Stimulated activated CD4-positive, alpha-beta T cell treated with anti-CD3 and anti-CD28 coated beads, TNF-alpha, amount 100 ng/mL, for 48 hours (primary cell): ENCODE data around the gene PRDM16.
"Not testable (repeated sequence)": the region's sequence is repeated elsewhere in the genome, so short reads cannot be mapped to it uniquely, and the experiment has no call there.

Source experiments
- DNase-seq, 3 donors: peaks; one replicate each; pipeline ENCODE4 v3.0.0-alpha.2; 2020; ENCODE audit warnings: low read depth in 3 of 3

The PRDM16 gene

DNA sequence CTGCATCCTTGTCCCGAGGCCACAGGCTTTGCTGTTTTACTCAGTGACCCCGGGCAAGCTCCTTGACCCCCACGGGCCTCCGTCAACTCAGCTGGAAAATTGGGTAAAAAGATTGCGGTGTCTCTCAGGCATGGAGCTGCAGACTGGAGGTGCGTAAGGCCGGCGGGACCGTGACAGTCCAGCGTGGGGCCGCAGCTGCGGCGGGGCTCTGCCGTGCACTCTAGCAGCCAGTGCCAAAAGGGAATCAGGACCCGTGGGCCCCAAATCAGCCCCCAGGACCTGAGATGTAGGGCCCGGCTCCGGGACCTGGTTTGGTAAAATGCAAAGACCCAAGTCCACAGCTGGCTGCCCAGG lies 158.3 kb downstream of the PRDM16 start:
- no peak for DNase-seq

GRCh38 chr1:3227893-3228292 lies 158.9 kb downstream of the PRDM16 start:
- DNase-seq = no peak

DNA sequence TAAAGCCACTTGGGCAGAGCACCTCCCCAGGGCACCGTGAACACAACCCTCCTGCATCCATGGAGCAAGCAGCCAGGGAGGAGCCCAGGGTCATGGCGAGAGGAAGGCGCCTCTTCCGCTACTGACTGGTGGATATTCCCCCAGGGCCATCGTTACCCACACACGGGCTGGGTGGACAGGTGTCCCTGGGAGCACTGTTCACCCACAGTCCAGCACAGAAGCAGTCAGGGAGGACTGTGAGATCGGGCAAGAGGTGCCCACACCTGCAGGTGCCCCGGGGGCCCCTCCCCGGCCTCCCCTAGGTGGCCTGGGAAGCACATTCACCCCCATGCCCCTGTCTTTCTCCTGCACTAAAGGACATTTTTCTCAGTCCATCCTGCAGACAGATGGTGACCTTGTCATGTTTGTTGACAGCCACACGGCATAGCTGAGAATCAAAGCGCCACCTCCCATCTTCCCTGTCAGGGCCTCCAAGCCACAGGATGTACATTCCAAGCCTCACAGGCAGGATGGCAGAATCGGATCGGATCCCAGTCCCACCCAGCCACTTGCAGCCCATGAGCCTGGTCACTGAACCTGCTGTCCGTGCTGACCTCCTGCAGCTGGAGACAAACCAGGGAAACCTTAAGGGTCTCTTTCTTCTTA lies 160.2 kb downstream of the PRDM16 start:
- DNase-seq = no peak

DNA sequence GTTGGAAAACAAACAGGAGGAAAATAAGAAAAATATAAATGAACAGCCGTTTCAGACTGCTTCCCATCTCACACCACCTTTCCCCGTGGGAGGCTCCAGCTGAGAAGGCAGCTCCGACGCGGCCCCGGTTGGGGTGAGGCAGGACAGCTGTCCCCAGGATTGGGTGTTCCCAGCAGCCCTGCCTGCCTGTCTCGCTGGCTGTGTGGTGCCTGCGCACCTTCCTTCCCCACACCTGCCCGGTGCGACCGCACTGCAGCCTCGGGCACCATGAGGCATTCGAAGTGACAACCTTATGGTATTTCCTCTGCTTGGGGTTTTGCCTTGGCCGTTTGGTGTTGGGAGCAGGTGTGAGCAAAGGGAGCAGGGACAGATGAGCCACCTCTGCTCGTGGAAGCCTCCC lies 161.6 kb downstream of the PRDM16 start:
- DNase-seq = no peak

- DNase-seq = no peak
Measured at GRCh38 chr1:3231245-3231644, 162.2 kb downstream of the PRDM16 start.

GRCh38 chr1:3231826-3232225 lies 162.8 kb downstream of the PRDM16 start:
- no peak for DNase-seq

DNA sequence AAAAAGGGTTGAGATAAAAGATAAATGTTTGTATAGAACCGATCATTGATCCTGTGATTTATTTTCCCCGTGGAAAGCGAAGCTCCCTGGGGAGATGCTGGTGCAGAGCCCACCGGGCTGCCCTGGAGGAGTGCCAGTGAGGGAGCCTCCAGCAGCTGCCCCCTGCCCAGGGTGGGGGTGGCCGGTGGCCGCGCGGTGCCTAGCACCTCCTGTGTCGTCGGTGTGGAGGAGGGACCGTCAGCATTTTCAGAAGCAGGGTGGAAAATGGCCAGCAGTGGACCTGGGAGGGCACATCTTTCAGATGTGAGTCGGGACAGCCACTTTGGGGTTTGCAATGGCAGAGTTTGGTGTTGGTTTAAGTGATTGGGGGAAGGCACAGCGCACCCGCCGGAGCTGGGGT lies 164.0 kb downstream of the PRDM16 start:
- DNase-seq = no peak

- no peak for DNase-seq
Measured at GRCh38 chr1:3233551-3233950, 164.5 kb downstream of the PRDM16 start.

GRCh38 chr1:3234281-3234680 lies 165.3 kb downstream of the PRDM16 start:
- no peak for DNase-seq

GRCh38 chr1:3234956-3235355 lies 166.0 kb downstream of the PRDM16 start:
- DNase-seq = no peak

DNA sequence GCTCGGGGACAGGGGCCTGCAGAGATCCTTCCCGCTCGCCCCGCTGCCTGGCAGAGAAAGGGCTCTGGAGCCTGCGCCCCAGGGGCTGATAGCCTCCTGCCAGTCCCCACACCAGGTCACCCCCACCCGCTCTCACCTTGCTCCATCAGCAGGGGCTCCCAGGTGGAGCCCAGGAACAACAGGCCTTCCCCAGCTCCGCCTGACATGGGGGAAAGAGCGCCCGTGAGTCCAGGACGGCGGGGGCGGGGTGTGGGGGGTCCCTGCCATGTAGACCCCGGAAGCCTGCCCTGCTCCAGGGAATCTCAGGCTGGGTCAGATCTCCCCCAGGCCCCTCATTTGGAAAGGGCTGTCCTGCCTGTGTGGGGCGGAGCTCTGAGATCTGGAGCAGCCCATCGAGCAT lies 166.5 kb downstream of the PRDM16 start:
- no peak for DNase-seq

GRCh38 chr1:3236361-3236760 lies 167.4 kb downstream of the PRDM16 start:
- DNase-seq = no peak

DNA sequence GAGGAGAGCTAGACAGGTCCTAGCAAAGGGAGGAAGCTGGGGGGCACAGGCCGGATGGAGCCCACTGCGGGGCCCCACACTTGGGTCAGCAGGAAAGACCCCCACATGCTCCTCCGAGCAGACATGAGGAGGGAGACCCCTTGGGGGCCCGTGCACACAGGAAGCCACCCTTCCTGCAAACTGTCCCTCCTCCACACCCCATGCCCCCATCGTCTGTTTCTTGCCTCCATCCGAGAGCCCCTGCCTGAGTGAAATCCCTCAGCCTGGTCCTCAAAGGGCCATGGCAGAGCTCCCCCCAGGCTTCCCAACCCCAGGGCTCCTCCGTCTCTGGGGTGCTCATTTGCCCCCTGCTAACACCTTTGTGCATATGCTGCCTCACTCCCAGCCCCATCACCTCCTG lies 168.0 kb downstream of the PRDM16 start:
- no peak for DNase-seq

GRCh38 chr1:3237570-3237969 lies 168.6 kb downstream of the PRDM16 start:
- DNase-seq = no peak

DNA sequence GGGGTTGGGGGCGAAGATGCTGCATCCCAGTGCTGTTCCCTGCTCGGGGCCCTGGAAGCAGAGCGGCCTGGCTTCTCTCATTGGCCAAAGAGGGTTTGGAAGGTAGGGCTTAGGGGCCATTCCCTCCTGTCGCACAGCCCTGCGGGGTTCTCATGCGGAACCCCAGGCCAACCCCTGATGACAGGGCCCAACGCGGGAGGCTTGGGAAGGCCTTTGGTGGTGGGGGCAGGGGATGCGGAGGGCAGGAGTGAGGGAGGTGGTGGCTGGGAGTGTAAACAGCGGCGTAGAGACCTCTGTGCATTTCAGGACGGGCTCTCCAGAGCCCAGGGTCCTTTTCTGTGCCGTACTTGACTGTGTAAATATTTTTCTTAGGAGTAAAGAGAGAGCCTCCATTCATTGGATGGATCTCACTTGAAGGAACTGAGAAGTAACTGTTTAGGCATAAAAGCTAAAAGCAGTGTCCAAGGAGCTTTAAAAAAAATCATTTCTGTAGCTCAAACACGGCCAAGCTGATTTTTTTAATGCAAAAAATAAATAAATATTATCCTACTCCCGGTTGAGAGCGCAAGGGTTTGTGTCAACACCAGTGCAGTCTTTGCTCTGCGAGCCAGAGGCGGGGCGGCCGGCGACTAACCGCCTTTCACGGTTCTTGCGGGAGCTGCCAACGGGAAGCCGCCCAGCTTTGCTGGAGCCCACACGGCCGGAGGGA lies 169.1 kb downstream of the PRDM16 start:
- no peak for DNase-seq

DNA sequence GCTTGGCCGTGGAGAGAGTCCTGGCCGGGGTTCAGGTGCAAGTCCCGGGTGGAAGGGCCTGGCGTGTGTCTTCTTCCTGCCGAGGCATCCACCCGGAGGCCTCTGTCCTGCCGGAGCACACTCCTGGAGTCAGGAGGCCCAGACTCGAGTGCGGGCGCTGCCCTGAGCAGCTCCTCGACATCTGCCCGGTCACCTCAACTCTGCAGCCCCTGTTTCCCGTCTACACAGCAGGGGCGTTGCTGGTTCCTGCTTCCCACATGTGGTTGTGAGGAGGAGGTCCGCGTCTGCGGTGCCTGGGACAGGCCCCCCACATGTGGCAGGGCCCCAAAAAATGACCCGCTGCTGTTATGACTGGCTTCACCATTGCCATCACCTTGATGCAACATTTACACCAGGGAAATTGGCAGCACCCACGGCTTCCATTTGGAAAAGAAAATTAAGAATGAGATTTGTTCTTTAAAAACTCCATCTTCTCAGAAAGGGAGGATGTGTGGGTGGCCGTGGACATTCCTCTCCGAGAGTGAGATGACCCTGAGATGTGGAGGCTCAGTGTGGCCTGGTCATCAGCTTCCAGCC lies 169.8 kb downstream of the PRDM16 start:
- DNase-seq = no peak

- not testable (repeated sequence) for DNase-seq
Measured at GRCh38 chr1:3239991-3240390, 171.0 kb downstream of the PRDM16 start.

DNA sequence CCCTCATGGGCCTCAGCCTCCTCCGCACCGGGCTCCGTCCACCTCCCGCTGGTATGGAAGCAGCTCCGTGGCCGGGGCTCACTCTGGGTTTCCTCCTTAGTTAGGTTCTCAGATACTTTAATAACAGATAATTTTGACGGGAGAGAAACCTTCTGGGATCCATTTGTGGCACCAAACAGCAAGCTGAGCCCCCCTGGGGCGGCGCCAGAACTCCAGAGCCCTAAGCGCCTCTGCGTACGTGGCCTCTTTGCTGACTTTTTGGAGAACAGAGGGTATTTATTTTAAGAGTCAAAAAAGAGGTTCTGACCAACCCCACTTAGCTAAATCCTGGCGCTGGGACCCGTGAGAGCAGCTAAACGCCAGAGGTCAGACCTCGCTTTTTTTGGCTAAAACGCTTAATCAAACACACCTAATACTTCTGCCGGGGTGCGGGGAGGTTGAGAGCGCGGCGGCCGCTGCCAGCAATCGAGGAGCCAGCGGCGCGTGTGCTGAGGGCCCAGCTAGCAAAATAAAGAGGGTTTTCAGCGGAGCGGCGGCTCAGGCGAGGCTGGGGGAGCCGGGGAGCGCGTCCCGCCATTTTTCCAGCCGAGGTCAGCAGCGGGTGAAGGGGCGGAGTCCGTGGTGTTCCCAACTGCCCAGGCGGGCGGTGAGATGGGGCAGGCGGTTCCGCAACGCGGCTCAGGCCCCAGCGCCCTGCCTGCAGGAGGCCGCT lies 171.7 kb downstream of the PRDM16 start:
- no peak for DNase-seq

- no peak for DNase-seq
Measured at GRCh38 chr1:3241236-3241550, 172.2 kb downstream of the PRDM16 start.

GRCh38 chr1:3241673-3242407 lies 172.8 kb downstream of the PRDM16 start:
- no peak for DNase-seq

GRCh38 chr1:3242408-3243260 lies 173.6 kb downstream of the PRDM16 start:
- DNase-seq = no peak
